ENCODE data around the gene SPRY1.

GRCh38 chr4:123402121-123402465, 5.5 kb downstream of the SPRY1 start:
- TF ChIP-seq POLR2A (IDR thresholded peaks at IDR 0.05; ENCODE audit: low read depth, low read length) (no peak), TAF1 (IDR thresholded peaks at IDR 0.05; ENCODE audit: low read depth, low read length) (no peak)
